Activated CD4-positive, CD25-positive, alpha-beta regulatory T cell treated with anti-CD3 and anti-CD28 coated beads, Interleukin-2, amount 50 U/mL, for 16 hours (primary cell): ENCODE measurements around the gene GP9.

Experiments used
- DNase-seq: peaks from one replicate; pipeline ENCODE4 v3.0.0-alpha.2; 2020; ENCODE audit warnings: low read depth, low spot score

Gene GP9

DNA sequence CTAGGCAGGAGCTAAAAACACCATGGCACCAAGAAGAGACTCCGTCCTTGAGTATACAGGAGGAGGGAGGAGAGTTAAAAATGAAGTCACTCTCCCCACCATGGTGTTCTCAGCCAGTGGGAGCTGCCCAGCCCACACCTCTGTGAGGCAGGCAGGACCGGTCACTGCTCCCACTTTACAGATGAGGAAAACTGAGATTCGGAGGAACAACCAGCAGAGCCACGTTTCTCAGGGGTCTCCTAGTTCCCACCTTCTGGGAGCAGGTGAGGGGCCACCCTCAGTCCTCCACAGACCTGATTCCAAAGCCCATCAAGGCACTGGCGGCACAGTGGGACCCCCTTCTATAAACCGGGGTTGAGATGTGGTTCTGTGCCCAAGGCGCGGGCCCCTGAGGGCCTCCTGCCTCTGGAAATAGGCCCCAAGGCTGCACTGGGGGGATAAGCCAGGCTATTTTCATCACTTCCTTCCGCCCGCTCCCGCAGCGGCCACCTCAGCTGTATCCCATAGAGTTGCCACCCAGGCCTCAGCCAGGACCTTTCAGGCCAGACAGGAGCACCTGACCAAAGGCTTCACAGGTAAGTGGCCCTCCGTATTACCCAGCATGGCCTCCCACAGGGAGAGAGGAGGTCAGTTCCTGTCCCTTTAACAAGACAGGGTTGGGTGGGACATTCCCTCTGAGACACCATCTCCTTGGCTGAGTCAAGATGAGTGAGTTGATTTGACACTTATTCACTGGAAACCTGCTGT lies at the start of gene GP9:
Gene GP9 (plus strand): TSS at position 504 of the 747 bp plus-strand sequence. CDS start 961 bp downstream, outside the sequence.
- DNase-seq, result no peak

DNA sequence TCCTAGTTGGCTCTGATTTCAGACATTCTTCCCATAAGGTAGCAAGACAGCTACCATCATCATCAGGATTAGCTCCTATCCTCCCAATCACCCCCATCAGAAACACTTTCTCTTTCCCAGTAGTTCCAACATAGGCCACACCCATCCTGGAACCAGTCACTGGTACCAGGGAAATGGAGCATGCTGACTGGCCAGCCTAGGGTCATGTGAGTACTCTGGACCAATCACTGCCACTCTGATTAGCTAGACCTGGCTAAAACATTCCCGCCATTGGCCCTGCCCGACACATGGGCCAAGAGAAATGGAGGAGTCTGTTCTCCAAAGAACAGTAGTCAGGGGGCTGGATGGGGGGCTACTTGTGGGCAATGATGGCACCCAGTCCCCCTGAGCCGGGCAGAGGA lies 47.1 kb upstream of the GP9 start:
- no peak for DNase-seq

DNA sequence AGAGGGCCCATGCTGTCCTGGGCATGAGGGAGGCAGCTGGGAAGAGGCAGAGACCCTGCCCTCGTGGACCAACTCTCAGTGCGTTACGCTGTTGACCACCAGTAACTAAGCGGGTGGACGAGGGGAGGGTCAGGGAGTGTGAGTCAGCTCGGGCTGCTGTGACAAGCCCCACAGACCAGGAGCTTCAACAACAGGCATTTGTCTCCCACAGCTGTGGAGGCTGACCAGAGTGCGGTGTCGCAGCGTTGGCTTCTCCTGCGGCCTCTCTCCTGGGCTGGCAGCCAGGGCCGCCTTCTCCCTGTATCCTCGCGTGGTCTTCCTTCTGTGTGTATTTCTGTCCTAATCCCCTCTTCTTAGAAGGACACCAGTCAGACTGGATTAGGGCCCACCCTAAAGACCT lies 46.4 kb upstream of the GP9 start:
- DNase-seq, result no peak

DNA sequence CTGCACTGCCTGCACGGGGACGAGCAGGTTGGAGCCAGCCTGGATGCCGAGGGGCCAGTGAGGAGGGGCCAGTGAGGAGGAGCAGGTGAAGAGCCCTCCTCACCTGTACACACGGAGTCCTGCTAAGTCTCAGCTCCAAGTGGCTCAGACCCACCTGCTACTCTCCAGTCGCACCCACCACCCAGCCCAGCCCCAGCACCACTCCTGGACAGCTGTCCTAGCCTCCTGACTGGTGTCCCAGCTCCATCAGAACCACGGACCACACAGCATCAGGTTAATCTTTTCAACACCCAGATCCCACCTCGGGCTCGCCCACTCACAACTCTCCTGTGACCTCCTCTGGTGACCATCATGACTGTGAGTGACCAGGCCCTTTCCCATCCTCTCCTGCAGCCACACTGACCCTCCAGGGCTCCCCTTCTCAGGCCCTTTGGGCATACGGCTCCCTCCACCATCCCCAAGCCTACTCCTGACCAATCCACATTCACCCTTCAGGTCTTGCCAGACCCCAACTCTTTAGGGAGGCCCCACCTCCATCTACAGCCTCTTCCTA lies 45.7 kb upstream of the GP9 start:
- no peak for DNase-seq

DNA sequence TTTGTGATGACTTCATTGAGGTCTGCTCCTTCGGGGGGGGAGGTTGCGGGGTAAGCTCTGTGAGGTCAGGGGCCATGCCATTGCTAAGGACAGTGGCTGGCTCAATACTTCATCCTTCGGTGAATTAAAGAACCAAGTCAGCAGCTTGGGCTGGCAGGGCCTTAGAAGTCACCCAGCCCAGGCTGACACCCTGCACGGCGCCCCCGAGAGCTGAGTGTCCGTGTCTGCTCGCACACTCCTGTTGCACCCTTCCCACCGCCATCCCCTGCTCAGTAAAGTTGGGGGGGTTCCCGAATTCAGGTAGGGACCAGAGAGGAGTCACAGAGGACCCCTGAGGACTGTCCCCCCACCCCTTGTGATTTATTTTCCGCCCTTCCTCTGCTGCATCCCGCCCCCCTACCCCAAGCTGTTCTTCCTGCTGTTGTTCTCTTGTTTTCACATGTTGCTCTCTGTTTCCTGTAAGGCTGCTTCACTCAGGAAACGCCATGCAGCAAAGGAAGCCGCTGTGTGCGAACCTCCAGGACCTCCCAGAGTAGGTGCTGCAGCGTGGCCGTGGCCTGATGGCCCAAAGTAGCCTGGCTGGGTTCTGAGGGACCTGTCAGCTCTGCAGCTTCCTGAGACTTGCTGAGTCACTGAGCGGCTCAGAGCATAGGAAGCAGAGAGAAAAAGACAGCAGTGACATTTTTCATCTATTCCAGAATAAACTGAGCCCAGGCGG lies 45.0 kb upstream of the GP9 start:
- no peak for DNase-seq

DNA sequence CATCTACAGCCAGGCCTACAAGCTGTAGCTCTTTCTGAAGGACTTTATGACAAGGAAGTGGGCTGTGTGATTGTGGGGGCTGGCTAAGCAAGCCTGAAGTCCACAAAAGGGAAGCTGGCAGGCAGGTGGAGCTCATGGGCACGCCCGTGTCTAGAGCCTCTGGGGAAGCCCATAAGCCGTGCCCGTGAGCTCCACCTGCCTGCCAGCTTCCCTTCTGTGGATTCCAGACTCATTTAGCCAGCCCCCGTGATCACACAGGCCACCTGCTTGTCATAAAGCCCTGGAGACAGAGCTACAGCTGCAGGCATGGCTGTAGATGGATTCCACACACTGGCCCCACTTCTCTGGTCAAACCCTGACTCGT lies 44.2 kb upstream of the GP9 start:
- DNase-seq, result no peak

DNA sequence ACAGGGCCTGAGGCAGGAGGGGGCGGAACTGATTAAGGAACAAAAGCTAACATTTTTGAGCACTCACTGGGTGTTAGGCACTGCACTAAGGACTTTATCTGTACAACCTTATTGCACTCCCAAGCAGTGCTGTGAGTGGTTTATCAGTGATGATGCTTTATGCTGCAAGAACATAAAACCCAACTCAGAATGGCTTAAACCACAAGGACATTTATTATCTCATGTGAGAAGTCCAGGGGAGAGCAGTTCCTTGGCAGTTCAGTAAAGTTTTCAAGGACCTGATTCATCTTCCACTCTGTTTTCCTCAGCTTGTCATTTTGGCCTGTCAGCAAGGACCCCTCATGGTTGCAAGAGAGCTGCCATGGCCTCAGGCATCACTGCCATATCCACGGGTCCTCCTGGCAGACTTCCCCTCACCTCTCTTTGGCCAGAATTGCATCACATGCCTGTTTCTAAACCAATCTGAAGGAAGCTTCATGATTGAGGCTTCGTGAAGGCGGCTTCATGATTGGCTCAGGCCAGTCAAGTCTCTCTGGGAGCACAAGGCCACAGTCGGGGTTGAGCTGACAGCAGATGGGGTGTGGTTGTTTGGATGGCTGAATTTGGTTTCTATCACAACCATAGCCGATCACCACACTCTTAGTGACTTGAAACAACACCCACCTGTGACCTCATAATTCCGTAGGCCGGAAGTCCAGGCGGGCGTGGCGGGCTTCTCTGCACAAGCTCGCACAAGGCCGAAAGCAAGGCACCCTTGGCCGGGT lies 43.7 kb upstream of the GP9 start:
- no peak for DNase-seq

DNA sequence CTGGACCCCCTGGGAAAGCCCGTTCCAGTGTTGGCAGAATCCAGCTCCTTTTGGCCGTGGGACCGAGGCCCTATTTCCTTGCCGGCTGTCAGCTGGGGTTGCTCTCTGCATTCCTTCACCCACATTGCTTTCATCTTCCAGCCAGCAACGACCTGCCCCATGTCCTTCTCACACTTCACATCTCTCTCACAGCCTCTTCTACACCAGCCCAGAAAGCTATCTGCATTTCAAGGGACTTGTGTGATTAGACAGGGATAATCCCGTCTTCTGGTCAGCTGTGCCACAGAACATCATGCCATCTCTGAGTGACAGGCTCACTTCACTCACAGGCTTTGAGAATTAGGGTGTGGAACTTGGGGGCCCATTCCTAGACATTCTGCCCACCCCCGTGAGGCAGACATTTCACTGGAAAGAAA lies 43.1 kb upstream of the GP9 start:
- no peak for DNase-seq

DNA sequence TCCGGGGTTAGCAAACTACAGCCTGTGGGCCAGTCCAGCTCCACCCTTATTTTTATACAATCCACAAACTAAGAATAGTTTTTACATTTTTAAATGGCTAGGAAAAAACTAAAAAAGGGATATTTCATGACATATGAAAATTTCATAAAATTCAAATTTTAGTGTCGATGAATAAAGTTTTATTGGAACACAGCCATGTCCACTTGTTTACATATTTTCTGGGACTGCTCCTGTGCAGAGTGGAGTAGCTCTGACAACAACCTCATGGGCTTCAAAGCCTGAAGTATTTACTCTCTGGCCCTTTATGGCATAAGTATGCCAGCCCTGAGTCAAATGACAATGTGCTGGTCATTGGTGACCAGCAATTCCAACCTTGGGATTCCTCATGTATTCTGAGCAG lies 42.3 kb upstream of the GP9 start:
- no peak for DNase-seq

DNA sequence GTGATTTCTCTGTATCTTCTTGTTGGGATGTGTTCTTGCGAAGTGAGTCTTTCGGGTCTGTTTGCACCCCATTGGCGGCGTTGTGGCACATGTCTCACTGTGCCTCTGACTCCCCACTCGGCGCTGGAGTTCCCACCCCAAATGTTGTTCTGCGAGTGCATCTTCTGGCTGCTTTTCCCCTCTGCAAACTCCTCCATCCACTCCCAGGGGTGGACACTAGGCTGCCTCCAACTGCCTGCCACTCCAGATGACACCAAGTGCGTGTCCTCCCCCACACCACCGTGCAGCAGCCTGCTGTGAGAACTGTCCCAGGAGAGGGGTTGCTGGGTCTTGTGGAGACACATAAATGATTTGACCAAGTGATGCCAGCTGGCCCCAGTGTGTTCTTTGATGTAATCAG lies 41.8 kb upstream of the GP9 start:
- no peak for DNase-seq

DNA sequence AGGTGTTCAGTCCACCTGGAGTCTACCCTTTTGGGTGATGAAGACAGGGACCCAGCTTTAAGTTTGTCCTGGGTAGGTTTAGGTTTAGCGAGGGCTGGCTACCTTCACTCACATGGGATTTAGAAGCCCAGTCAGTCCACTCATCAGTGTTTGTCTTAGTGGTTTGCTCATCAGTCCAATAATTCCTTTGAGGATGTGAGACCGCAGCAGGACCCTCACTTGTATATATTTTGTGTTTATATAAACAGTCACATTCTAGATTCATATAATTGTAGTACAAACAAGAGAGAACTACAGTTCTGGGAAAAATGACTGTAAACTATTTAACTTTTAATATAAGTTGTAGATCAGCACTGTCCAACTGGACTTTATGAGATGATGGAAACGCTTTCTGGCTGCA lies 41.3 kb upstream of the GP9 start:
- DNase-seq, result no peak

DNA sequence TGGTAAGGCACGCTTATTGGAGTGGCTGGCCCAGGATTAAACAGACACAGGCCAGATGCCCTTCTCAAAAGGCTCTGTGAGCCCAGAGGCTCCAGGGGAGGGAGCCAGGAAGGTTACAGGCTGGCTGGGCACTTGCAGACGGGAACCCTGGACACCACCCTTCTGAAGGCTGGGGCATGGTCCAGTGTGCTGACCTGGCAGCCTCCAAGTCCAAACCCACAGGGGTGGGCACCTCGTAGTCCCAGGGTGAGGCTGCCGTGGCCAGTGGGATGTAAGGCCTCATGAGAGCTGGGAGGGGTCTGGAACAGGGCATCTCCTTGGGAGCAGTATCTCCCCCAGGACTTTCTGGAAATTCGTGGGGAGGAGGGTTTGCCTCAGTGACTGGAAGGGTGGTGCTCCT lies 39.9 kb upstream of the GP9 start:
- DNase-seq, result no peak

DNA sequence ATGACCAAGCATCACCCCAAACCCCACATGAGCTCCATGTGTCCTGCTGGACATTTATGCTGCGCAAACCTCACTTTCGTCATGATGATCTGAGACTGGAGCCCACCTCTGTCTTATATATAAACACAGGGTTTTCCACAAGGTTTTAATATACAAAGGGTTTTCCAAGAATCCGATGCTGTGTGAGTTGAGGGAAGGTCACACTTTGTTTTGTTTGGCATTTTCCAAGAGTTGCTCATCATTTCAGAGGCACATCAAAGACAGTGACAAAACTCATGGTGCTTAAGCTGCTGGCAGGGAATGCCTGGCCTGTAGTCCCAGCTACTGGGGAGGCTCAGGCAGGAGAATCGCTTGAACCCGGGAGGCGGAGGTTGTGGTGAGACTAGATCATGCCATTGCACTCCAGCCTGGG lies 39.4 kb upstream of the GP9 start:
- DNase-seq, result no peak

DNA sequence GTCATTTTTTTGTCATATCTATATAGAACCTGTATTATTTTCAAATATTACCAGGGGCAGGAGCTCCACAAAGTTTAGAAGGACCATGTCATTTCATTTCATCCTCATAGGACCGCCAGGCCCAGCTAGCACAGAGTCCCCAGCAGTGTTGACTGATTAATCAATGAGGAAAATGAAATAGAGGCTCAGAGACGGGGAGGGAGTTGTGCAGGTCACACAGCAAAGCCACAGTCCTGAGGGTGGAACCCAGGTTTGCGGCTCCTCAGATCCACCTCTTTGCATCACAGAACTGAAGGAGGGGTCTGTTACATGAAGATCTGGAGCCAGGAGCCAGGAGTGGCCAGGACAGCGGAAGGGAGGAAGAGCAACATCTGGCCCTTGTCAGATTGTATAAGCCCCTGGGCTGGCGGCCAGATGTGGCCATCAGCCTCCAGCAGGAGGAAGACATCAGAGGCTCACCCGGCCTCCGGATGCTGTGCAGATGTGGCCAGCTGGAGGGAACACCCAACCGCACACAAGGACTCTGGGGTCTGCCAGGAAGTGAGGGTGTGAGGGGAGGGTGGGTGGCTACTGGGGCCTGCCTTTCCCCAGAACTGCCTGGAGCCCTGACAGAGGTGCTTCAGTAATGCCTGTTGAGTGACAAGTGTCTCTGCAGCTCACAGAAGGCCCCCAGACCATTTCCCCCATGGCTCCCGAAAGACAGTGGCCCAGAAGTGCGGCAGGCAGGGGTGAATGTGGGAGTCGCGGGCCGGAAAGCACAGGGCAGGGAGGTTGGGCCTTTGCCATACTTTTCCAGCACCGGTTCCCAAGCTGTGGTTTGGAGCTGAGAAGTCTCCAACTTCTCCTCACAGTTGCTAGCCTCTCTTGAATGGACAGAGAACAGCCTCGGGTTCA lies 38.2 kb upstream of the GP9 start:
- no peak for DNase-seq

DNA sequence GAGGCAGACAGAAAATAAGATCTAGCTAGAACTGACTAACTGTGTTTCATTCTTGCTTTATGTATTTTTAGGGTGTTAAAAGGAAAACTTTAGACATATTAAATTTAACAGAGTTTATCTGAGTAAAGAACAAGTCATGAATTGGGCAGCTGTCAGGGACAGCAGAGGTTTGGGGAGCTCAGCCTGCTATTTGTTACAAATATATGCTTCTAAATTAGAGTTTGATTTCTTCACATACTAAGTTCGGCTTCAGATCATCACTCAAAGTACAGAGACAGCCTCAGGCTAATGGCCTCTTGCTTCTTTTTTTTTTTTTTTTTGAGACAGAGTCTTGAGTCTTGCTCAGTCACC lies 37.6 kb upstream of the GP9 start:
- DNase-seq, result no peak

DNA sequence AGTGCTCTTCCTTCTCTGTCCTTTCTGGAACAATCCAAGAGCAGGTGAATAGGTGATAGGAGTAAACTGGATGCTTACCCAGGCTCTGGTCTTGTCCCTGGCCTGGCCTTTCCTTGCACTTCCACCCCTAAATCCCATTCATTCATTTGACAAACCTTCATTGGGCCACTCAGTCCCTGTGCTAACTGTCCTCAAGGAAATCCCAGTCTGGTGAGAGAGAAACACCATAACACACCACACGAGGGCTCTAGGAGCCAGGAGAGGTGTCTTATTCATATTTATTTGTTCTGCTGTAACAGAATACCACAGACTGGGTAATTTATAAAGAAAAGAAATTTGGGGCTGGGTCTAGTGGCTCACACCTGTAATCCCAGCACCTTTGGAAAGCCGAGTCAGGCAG lies 36.7 kb upstream of the GP9 start:
- DNase-seq, result no peak

DNA sequence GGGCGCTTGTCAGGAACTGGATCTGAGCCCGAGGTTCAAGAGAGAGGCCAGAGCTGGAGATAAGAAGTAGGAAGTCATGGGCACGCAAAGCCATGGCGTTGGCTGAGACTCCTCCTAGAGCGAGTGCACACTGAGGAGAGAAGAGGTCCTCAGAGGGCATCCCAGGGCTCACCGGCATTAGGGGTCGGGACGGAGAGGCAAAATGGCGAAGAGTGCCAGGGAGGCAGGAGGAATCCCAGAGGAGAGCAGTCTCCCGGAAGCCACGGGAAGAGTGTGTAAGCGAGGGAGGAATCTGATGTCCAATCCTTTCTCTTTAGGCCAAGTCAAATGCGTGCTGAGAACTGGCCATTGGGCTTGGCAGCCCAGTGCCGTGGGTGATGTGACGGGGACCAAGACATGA lies 35.5 kb upstream of the GP9 start:
- no peak for DNase-seq

DNA sequence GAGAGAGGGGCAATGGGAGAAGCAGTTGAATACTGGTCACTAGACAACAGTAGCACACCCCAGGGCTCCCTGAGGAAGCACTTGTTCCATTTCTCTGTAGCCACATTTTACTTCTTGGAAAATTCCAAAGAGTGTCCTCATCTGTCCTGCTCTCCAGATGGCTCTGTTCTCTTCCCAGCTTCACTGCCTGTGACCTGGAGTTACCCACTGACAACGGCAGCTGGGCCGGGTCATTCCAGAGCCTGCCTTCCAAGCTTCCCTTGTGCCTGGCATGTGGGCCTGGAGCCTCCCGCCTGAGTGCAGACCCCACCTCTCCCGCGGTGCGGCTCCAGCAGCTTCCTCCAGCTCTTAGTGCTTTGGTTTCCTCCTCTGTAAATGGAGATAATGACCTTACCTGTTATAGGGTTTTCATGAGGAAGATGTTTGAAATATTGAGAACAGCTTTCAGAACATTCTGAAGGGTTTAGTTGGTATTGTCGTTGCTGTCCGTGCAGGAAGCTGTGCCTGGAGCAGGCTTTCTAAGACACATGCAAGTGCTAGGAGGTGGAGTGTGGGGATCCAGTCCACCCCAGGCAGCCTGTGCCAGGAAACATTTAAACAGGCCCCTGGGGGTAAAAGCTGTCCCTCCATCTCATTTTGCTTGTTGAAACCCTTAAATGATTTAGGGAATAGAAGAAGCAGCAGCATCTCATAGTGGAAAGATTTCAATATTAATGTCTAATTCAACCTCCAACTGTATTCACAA lies 34.7 kb upstream of the GP9 start:
- DNase-seq, result no peak

DNA sequence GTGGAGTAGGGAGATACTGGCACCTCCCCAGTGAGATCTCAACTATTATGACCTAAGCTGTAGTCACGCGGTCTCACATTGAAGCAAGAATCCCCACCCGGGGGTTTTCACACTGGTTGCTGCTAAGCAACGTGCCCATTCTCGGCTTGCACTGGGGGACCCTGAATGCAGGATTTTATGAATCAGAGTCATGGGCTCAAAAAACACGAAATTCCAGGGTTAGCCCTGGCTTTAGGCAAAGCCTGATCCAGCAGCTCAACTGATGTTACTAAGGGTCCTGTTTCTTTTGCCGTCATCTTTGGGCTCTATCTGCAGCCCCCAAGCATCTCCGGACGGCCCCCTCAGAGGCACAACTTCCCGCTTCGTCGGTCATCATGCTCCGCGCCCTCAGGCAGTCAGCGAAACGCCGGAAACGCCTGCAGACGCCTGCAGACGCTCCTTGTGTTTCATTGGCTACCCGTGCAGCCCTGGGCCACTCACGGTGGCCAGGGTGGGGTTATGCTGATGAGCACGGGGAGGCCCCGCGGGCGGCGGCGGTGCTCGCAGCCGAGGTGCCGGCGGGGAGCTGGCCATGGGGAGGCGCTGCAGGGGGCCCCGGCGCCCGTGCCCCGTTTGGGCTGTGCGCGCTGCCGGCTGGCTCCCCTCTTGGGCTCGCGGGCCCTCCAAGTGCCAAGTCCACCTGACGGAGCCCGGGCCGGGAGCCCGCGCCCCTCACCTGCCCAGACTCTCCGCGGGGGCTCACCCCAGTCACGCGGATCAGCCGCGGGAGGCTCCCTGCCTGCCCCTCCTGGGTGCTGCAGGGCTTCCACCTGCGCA lies 33.6 kb upstream of the GP9 start:
- DNase-seq, result peak; percentile 80

DNA sequence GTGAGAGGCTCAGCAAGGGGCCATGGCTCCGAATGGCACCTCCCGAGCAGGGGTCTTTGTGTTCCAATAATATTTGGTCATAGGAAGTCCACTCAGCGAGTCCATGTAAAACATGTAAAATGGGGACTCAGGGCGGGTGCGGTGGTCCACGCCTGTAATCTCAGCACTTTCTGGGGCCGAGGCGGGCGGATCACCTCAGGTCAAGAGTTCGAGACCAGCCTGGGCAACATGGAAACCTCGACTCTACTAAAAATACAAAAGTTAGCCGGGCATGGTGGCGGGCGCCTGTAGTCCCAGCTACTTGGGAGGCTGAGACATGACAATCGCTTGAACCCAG lies 33.1 kb upstream of the GP9 start:
- no peak for DNase-seq
